Stomach smooth muscle (tissue), 2 donors: ENCODE measurements around the gene AQP4.

Experiments used
- H3K27ac ChIP-seq: one replicate; pipeline ENCODE4 v1.7.0; 2013; ENCODE audit warnings: mild to moderate bottlenecking, low read length, inconsistent platforms
- H3K27me3 ChIP-seq, 2 donors: one replicate each; pipeline ENCODE4 v1.7.0; 2013; ENCODE audit warnings: low read length in 2 of 2; ENCODE audit not compliant: insufficient read depth in 2 of 2, control insufficient read depth in 1 of 2
- H3K36me3 ChIP-seq, 2 donors: one replicate each; pipeline ENCODE4 v1.7.0; 2013; ENCODE audit warnings: low read length in 2 of 2; ENCODE audit not compliant: control insufficient read depth in 2 of 2, insufficient read depth in 2 of 2
- H3K4me1 ChIP-seq: one replicate; pipeline ENCODE4 v1.7.0; 2013; ENCODE audit warnings: low read length; ENCODE audit not compliant: control insufficient read depth, insufficient read depth
- H3K4me3 ChIP-seq, 2 donors: one replicate each; pipeline ENCODE4 v1.7.0; 2013; ENCODE audit warnings: low read length in 2 of 2
- H3K9ac ChIP-seq, 2 donors: one replicate each; pipeline ENCODE4 v1.7.0; 2013; ENCODE audit warnings: low read length in 2 of 2, mild to moderate bottlenecking in 1 of 2
- H3K9me3 ChIP-seq, 2 donors: one replicate each; pipeline ENCODE4 v1.7.0; 2013; ENCODE audit warnings: low read length in 2 of 2; ENCODE audit not compliant: control insufficient read depth in 2 of 2
- donor health status: healthy.
- donor health status: Pancreatic carcinoma.

The AQP4 gene, protein sequence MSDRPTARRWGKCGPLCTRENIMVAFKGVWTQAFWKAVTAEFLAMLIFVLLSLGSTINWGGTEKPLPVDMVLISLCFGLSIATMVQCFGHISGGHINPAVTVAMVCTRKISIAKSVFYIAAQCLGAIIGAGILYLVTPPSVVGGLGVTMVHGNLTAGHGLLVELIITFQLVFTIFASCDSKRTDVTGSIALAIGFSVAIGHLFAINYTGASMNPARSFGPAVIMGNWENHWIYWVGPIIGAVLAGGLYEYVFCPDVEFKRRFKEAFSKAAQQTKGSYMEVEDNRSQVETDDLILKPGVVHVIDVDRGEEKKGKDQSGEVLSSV

DNA sequence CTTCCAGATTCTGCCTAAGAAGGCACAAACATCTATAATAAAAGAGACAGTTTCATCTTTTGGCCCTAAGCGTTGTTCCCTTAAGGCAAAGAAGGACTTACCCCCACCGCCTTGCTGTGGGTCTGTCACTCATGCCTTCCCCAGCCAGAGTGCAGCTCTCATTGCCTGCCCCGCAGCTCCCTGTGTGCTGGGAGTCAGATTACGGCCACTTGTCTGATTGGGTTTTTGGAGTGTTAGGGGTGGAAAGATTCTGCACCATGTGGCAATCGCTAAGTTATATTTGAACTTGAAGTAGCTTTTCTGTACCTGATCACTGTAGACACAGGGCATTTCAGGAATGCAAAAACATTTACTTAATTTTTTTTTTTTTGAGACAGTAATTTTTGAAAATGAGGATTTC lies at the start of gene AQP4:
TSS of gene AQP4 (minus strand) at position 151 of the 400 bp plus-strand sequence. CDS start at position 133, 18 bp downstream.
- Histone ChIP-seq H3K27ac (no peak within 1 kb of the TSS), H3K9ac (no peak within 1 kb of the TSS), H3K4me1 (peaks cover 9% of the 10 kb centered on the region), H3K27me3 (peaks cover 5 to 12% of the 10 kb centered on the region in 2 donors), H3K9me3 (no peaks in the 10 kb centered on the region), H3K4me3 (no peak within 1 kb of the TSS), H3K36me3 (no peaks in the 10 kb centered on the region)

DNA sequence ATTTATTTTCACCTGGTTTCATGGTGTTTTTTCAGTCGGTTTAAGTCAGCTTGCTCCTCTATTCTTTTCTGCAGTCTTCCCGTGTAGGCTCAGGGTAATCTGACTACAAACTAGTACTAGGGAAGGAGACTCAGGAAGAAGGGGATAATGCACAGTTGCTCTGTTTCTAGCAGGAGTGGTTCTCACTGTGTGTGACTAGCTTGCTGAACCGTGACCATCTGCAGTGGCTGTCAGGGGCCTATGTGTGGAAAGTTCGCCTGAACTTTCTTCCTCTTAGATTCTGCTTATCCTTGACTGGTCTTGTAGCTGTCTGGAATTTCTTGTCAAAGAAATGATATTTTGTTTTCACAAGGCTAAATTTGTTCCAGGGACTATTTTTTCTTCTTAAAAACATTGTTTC lies 46.3 kb upstream of the AQP4 start:
- Histone ChIP-seq H3K9me3 (no peaks in the 10 kb centered on the region), H3K4me3 (no peak overlapping the region), H3K27me3 (no peaks in the 10 kb centered on the region), H3K9ac (no peak overlapping the region), H3K27ac (no peak overlapping the region), H3K4me1 (peaks cover 5% of the 10 kb centered on the region), H3K36me3 (no peaks in the 10 kb centered on the region)

DNA sequence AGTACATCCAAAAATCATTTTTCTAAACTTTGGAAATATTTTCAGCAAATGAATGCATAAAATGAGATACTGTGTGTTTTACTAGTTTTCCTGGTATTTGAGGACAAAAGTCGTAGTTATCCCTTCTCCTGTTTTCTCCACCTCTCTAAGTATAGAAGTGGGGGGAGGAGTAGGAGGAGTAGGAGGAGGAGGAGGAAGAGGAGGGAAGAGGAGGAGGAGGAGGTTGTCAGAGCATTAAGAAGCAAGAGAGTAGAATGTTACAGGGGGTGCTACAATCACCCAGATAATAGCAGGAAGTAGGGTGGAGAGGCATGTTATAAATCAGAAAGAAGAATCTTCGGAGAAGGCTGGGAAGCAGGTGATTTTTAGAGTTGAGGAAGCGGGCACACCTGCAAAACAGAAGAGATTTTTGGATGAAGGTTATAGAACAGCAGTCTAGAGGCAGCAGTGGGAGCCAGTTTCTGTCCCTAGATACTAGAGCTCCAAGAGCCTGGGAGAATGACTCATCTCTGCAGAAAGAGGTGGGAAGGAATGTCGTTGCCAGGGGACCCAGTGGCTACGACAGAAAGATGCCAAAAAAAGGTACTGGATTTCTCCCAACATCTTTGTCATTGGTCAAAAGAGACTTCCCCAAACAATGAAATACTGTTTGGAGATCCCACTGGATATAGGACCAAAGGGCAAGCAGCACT lies 44.2 kb upstream of the AQP4 start:
- no peaks in the 10 kb centered on the region for H3K36me3 ChIP-seq
- H3K27ac ChIP-seq: no peak overlapping the region
- H3K9ac ChIP-seq: no peak overlapping the region
- no peaks in the 10 kb centered on the region for H3K9me3 ChIP-seq
- H3K4me1 ChIP-seq: peaks cover 5% of the 10 kb centered on the region
- H3K4me3 ChIP-seq: no peak overlapping the region
- H3K27me3 ChIP-seq: no peaks in the 10 kb centered on the region

GRCh38 chr18:26908906-26909305 lies 43.4 kb upstream of the AQP4 start:
- H3K36me3 ChIP-seq: no peaks in the 10 kb centered on the region
- no peak overlapping the region for H3K27ac ChIP-seq
- H3K9me3 ChIP-seq: no peaks in the 10 kb centered on the region
- peaks cover 5% of the 10 kb centered on the region for H3K4me1 ChIP-seq
- no peaks in the 10 kb centered on the region for H3K27me3 ChIP-seq
- H3K4me3 ChIP-seq: no peak overlapping the region
- H3K9ac ChIP-seq: no peak overlapping the region

GRCh38 chr18:26902291-26902690 lies 36.8 kb upstream of the AQP4 start:
- H3K27ac ChIP-seq: no peak overlapping the region
- H3K9ac ChIP-seq: no peak overlapping the region
- H3K4me1 ChIP-seq: no peaks in the 10 kb centered on the region
- H3K36me3 ChIP-seq: no peaks in the 10 kb centered on the region
- H3K4me3 ChIP-seq: no peak overlapping the region
- H3K9me3 ChIP-seq: no peaks in the 10 kb centered on the region
- no peaks in the 10 kb centered on the region for H3K27me3 ChIP-seq

GRCh38 chr18:26901020-26901419 lies 35.5 kb upstream of the AQP4 start:
- Histone ChIP-seq H3K4me3 (no peak overlapping the region), H3K4me1 (no peaks in the 10 kb centered on the region), H3K27me3 (no peaks in the 10 kb centered on the region), H3K9ac (no peak overlapping the region), H3K9me3 (no peaks in the 10 kb centered on the region), H3K27ac (no peak overlapping the region), H3K36me3 (no peaks in the 10 kb centered on the region)

DNA sequence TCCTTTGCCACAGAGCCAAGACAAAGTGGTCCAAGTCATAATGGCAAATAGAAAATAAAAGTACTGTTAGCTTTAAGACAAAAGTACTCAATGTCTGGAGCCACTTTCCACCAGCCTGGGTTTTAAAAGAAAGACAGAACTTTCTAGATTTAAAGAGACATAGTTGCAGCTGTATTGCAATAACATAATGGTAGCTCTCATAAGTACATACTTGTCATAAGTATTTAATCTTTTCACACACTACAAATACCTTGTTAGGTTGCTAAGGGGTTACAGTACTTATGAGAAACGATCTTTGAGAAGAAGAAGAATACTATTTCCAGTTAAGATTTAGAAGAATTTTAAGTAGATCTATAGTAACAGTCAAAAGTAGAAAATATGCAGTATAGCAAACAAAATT lies 28.9 kb upstream of the AQP4 start:
- Histone ChIP-seq H3K4me3 (no peak overlapping the region), H3K4me1 (no peaks in the 10 kb centered on the region), H3K27me3 (no peaks in the 10 kb centered on the region), H3K9ac (no peak overlapping the region), H3K36me3 (no peaks in the 10 kb centered on the region), H3K27ac (no peak overlapping the region), H3K9me3 (no peaks in the 10 kb centered on the region)

DNA sequence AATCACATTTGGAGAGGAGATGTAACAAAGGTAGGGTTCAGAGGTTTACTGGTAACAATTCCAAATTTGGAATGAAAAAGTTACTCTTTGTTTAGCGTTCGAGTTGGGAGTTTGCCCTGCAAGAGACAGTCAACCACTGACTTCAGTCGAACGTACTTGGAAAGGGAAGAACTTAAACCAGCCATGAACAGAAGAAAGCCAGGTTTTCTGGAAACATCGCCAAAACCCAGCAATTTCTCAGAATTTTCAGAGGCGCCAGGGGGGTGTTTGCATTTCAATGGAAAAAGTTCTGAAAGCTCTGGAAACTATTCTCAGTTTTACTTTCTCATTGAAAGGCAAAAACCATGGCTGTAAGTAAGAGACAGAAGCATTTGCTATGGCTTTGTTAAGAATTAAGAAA lies 28.5 kb upstream of the AQP4 start:
- Histone ChIP-seq H3K4me3 (no peak overlapping the region), H3K36me3 (no peaks in the 10 kb centered on the region), H3K27me3 (no peaks in the 10 kb centered on the region), H3K9me3 (no peaks in the 10 kb centered on the region), H3K9ac (no peak overlapping the region), H3K27ac (no peak overlapping the region), H3K4me1 (no peaks in the 10 kb centered on the region)

GRCh38 chr18:26888259-26888658 lies 22.8 kb upstream of the AQP4 start:
- Histone ChIP-seq H3K9me3 (no peaks in the 10 kb centered on the region), H3K27me3 (no peaks in the 10 kb centered on the region), H3K4me3 (no peak overlapping the region), H3K4me1 (no peaks in the 10 kb centered on the region), H3K36me3 (no peaks in the 10 kb centered on the region), H3K27ac (no peak overlapping the region), H3K9ac (no peak overlapping the region)

- Histone ChIP-seq H3K4me1 (no peaks in the 10 kb centered on the region), H3K9ac (no peak overlapping the region), H3K36me3 (no peaks in the 10 kb centered on the region), H3K27ac (no peak overlapping the region), H3K9me3 (no peaks in the 10 kb centered on the region), H3K27me3 (peaks cover 0 to 3% of the 10 kb centered on the region in 2 donors), H3K4me3 (no peak overlapping the region)
Measured at GRCh38 chr18:26875040-26875654, 9.6 kb upstream of the AQP4 start.

GRCh38 chr18:26874283-26874682 lies 8.8 kb upstream of the AQP4 start:
- no peak overlapping the region for H3K9ac ChIP-seq
- no peaks in the 10 kb centered on the region for H3K36me3 ChIP-seq
- H3K27me3 ChIP-seq: peaks cover 0 to 3% of the 10 kb centered on the region in 2 donors
- no peaks in the 10 kb centered on the region for H3K9me3 ChIP-seq
- no peaks in the 10 kb centered on the region for H3K4me1 ChIP-seq
- no peak overlapping the region for H3K4me3 ChIP-seq
- no peak overlapping the region for H3K27ac ChIP-seq
